Sigmoid colon (tissue), 4 donors: ENCODE measurements around the gene BTK.

Experiments used
- EP300 ChIP-seq, 4 donors: sonication (generic); formaldehyde crosslinking; IDR thresholded peaks; one replicate each; pipeline ENCODE4 v1.6.1; 2017; ENCODE audit warnings: antibody characterized with exemption in 4 of 4
- POLR2A ChIP-seq, 2 donors: fragments of 450-650 bp; IDR thresholded peaks; one replicate each; pipeline ENCODE4 v1.6.1; 2016; ENCODE audit warnings: antibody characterized with exemption in 2 of 2, mild to moderate bottlenecking in 2 of 2, moderate library complexity in 2 of 2
- POLR2AphosphoS5 ChIP-seq, 4 donors: sonication (generic); formaldehyde crosslinking; IDR thresholded peaks; one replicate each; pipeline ENCODE4 v1.6.1; 2017; ENCODE audit warnings: antibody characterized with exemption in 4 of 4
- TF ChIP-seq, protein P1 (sequence below), 4 experiments: fragments of 450-650 bp in 3 of 4; fragments of 200-600 bp in 1 of 4; IDR thresholded peaks; one replicate each; pipeline ENCODE4 v1.5.1; 2016 to 2019; ENCODE audit warnings: antibody characterized with exemption in 4 of 4, mild to moderate bottlenecking in 3 of 4, moderate library complexity in 2 of 4

DNA sequence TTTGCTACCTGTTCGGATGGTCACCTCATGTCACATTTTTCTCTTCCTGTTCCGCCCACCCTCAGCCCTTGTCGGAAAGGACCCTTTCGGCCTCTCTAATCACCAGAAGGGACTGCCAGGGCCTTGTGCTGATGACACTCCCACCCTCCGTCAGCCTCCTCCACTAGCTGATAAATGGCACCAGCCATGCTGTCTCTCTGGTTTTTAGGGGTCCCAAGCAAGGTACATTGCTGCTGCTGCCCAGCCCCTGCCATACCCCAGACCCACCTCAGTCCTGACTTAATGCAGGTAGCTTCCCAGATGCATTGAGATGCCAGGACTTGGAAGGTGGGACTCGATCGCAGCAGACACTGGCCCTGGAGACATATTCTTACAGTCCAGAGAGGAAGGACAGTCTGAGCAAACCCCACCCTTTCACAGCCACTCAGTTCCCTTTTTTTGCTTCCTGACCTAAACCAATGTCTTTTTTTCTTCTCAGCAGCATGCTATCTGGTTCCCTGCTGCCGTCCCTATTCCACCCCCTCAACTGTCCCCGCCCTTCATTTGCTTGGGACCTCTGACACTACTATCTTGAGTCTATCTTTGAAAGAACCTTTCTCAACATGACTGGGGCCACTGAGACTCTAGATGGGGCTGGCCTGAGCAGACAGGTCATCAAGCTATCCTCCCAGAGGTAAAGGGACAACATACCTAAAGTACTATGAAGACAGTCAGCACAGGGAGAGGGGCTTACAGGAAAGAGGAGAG, at the start of gene BTK:
- TF ChIP-seq, protein P1, sequence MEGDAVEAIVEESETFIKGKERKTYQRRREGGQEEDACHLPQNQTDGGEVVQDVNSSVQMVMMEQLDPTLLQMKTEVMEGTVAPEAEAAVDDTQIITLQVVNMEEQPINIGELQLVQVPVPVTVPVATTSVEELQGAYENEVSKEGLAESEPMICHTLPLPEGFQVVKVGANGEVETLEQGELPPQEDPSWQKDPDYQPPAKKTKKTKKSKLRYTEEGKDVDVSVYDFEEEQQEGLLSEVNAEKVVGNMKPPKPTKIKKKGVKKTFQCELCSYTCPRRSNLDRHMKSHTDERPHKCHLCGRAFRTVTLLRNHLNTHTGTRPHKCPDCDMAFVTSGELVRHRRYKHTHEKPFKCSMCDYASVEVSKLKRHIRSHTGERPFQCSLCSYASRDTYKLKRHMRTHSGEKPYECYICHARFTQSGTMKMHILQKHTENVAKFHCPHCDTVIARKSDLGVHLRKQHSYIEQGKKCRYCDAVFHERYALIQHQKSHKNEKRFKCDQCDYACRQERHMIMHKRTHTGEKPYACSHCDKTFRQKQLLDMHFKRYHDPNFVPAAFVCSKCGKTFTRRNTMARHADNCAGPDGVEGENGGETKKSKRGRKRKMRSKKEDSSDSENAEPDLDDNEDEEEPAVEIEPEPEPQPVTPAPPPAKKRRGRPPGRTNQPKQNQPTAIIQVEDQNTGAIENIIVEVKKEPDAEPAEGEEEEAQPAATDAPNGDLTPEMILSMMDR (IDR thresholded peaks at IDR 0.05): no peak
- TF ChIP-seq POLR2A (IDR thresholded peaks at IDR 0.05) (no peak), EP300 (IDR thresholded peaks at IDR 0.05) (no peak), POLR2AphosphoS5 (IDR thresholded peaks at IDR 0.05) (no peak)
